HepG2 (cell line): ENCODE measurements around the gene SNX15. TPM values are rescaled to one million over a fixed set of nuclear protein-coding genes. Genes with fewer than 3 reads are reported as not detected.
A peak's percentile ranks its signal among the peaks of the same experiment; 100 is the strongest.

ENCODE experiments used
- AHR ChIP-seq: IDR thresholded peaks from 2 replicates; pipeline ENCODE4 v1.6.1; 2018; ENCODE audit warnings: missing genetic modification reagents, missing compliant biosample characterization
- MLLT10 ChIP-seq: sonication (generic); formaldehyde crosslinking; IDR thresholded peaks from 2 replicates; pipeline ENCODE4 v1.4.0; 2020; ENCODE audit warnings: missing genetic modification reagents
- NKX3-1 ChIP-seq: sonication (generic); formaldehyde crosslinking; IDR thresholded peaks from 2 replicates; pipeline ENCODE4 v1.5.0; 2020; ENCODE audit warnings: missing genetic modification reagents
- PHB2 ChIP-seq: fragments of 450-650 bp; IDR thresholded peaks from 2 replicates; pipeline ENCODE4 v1.6.1; 2018; ENCODE audit not compliant: partially characterized antibody
- PRMT3 ChIP-seq: sonication (generic); formaldehyde crosslinking; IDR thresholded peaks from 2 replicates; pipeline ENCODE4 v1.8.1; 2022; ENCODE audit warnings: low read depth, mild to moderate bottlenecking, moderate library complexity, missing genetic modification reagents, borderline replicate concordance
- RBFOX2 ChIP-seq: fragments of 200-400 bp; formaldehyde crosslinking; IDR thresholded peaks from 2 replicates; pipeline ENCODE4 v1.6.1; 2017; ENCODE audit warnings: low read depth, mild to moderate bottlenecking, low read length
- RORA ChIP-seq: sonication (generic); formaldehyde crosslinking; IDR thresholded peaks from 2 replicates; pipeline ENCODE4 v1.5.0; 2020; ENCODE audit warnings: mild to moderate bottlenecking, missing genetic modification reagents, moderate library complexity
- SMARCE1 ChIP-seq: fragments of 450-650 bp; IDR thresholded peaks from 2 replicates; pipeline ENCODE4 v1.6.1; 2017; ENCODE audit warnings: borderline replicate concordance
- SRSF1 ChIP-seq: fragments of 200-400 bp; formaldehyde crosslinking; optimal IDR thresholded peaks from 2 replicates; pipeline ENCODE3; 2017; ENCODE audit warnings: mild to moderate bottlenecking, low read depth, low read length, moderate library complexity
- SUZ12 ChIP-seq: fragments of 150-350 bp; IDR thresholded peaks from 2 replicates; pipeline ENCODE4 v1.6.1; 2014; ENCODE audit warnings: low read depth, low read length
- ZBTB21 ChIP-seq: sonication (generic); formaldehyde crosslinking; IDR thresholded peaks from 2 replicates; pipeline ENCODE4 v1.4.0; 2020; ENCODE audit warnings: missing genetic modification reagents
- ZNF230 ChIP-seq: sonication (generic); formaldehyde crosslinking; IDR thresholded peaks from 2 replicates; pipeline ENCODE4 v1.4.0; 2020; ENCODE audit warnings: mild to moderate bottlenecking, missing genetic modification reagents
- ZNF446 ChIP-seq: sonication (generic); formaldehyde crosslinking; IDR thresholded peaks from 2 replicates; pipeline ENCODE4 v1.5.0; 2020; ENCODE audit warnings: mild to moderate bottlenecking, missing genetic modification reagents
- ZNF670 ChIP-seq: sonication (generic); formaldehyde crosslinking; IDR thresholded peaks from 2 replicates; pipeline ENCODE4 v1.8.0; 2022; ENCODE audit warnings: mild to moderate bottlenecking, missing genetic modification reagents, borderline replicate concordance
- ZNF7 ChIP-seq: IDR thresholded peaks from 2 replicates; pipeline ENCODE4 v1.6.1; 2016; ENCODE audit warnings: missing biosample characterization, missing genetic modification reagents
- ZNF788 ChIP-seq: sonication (generic); formaldehyde crosslinking; IDR thresholded peaks from 2 replicates; pipeline ENCODE4 v1.5.0; 2020; ENCODE audit warnings: mild to moderate bottlenecking, missing genetic modification reagents, borderline replicate concordance
- ZNF792 ChIP-seq: IDR thresholded peaks from 2 replicates; pipeline ENCODE4 v1.6.1; 2016
- ZSCAN21 ChIP-seq: sonication (generic); formaldehyde crosslinking; IDR thresholded peaks from 2 replicates; pipeline ENCODE4 v1.8.0; 2022; ENCODE audit warnings: mild to moderate bottlenecking, missing genetic modification reagents, moderate library complexity, borderline replicate concordance
- polyA plus RNA-seq, 8 experiments: library from polyadenylated mRNA; depleted of rRNA in 3 of 8; stranded (reverse) in 7 of 8; unstranded in 1 of 8; fragments of >200 nt; fragmentation: Illumina TruSeq in 4 of 8; extraction: Trizol in 4 of 8; gene quantifications; 2 replicates each; pipeline versions ENCODE4 v1.2.1 to v1.2.3, GENCODE V29; 2011 to 2016; ENCODE audit warnings: low read depth in 4 of 8, missing spikeins in 1 of 8, mixed read lengths in 1 of 8; ENCODE audit not compliant: insufficient read depth in 1 of 8
- total RNA-seq, 5 experiments: library from RNA; depleted of rRNA; stranded (reverse); fragments of >200 nt; fragmentation: Illumina TruSeq; extraction: Trizol; gene quantifications; 2 replicates each; pipeline ENCODE4 v1.2.3, GENCODE V29; 2016; ENCODE audit warnings: low read depth in 1 of 5
- TF ChIP-seq, protein P1 (sequence below): sonication (generic); formaldehyde crosslinking; IDR thresholded peaks from 2 replicates; pipeline ENCODE4 v1.4.0; 2020; ENCODE audit warnings: mild to moderate bottlenecking, missing genetic modification reagents
- TF ChIP-seq, protein P2 (sequence below): sonication (generic); formaldehyde crosslinking; IDR thresholded peaks from 2 replicates; pipeline ENCODE4 v1.4.0; 2020; ENCODE audit warnings: missing genetic modification reagents
- TF ChIP-seq, protein P3 (sequence below): IDR thresholded peaks from 2 replicates; pipeline ENCODE4 v1.6.1; 2016; ENCODE audit warnings: low read depth
- TF ChIP-seq, protein P4 (sequence below): sonication (generic); formaldehyde crosslinking; IDR thresholded peaks from 2 replicates; pipeline ENCODE4 v1.9.0; 2022; ENCODE audit warnings: low read depth, missing genetic modification reagents

The SNX15 gene
- total and polyA plus RNA-seq, 2 of the 13 experiments (the other 11 are each of a cell fraction or from before 2014, with no cell fraction given) = 19.1 to 22.6 TPM

DNA sequence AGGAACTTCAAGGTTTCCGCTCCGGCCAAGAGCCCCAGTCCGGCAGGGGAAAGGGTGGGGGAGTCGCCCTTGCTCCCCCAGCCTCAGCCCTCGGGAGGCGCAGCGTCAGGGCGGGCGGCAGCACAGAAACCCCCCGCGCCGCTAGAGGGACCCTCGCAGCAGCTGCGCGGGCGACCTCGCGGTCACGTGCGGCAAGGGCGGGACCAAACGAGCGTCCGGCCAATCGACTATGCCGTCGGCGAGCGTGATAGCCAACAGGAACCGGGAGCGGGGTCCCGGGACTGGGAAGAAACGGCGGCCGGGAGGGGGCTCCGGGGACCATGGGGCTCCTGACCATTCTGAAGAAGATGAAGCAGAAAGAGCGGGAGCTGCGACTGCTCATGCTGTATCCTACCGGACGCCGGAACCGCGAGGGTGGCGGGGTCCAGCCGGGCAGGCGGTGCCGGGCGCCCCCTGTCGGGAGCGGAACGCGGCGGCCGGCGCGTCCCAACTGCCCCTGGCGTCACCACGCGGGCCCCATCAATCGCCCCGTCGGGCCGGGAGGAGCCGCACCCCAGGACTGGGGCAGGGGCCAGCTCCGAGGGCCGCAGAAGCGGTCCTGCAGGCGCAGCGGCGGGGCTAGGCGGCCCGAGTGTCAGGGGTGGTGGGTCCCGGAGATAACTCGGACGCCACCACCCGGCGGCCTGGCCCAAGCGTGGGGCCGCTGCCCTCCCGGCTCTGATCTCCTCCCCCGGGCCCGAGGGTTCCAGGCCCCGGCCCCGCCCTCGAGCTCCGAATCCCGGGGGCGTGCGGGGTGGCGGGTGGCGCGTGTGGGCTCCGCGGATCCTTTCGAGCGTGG lies 13.1 kb upstream of the SNX15 start, which contains the start of gene ARL2 (continued):
- TF ChIP-seq ZSCAN21 (CRISPR knock-in tag) = no peak
- 0 out of 2 replicates have a peak, but pooled peaks have one; percentile 3 for TF ChIP-seq AHR (CRISPR knock-in tag)
- peak; percentile 12; the same call in 1 of the 2 replicates for TF ChIP-seq NKX3-1 (CRISPR knock-in tag)
- TF ChIP-seq, protein P1, sequence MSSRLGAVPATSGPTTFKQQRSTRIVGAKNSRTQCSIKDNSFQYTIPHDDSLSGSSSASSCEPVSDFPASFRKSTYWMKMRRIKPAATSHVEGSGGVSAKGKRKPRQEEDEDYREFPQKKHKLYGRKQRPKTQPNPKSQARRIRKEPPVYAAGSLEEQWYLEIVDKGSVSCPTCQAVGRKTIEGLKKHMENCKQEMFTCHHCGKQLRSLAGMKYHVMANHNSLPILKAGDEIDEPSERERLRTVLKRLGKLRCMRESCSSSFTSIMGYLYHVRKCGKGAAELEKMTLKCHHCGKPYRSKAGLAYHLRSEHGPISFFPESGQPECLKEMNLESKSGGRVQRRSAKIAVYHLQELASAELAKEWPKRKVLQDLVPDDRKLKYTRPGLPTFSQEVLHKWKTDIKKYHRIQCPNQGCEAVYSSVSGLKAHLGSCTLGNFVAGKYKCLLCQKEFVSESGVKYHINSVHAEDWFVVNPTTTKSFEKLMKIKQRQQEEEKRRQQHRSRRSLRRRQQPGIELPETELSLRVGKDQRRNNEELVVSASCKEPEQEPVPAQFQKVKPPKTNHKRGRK (CRISPR knock-in tag) = no peak
- TF ChIP-seq ZNF7 (CRISPR knock-in tag) = no peak
- TF ChIP-seq, protein P2, sequence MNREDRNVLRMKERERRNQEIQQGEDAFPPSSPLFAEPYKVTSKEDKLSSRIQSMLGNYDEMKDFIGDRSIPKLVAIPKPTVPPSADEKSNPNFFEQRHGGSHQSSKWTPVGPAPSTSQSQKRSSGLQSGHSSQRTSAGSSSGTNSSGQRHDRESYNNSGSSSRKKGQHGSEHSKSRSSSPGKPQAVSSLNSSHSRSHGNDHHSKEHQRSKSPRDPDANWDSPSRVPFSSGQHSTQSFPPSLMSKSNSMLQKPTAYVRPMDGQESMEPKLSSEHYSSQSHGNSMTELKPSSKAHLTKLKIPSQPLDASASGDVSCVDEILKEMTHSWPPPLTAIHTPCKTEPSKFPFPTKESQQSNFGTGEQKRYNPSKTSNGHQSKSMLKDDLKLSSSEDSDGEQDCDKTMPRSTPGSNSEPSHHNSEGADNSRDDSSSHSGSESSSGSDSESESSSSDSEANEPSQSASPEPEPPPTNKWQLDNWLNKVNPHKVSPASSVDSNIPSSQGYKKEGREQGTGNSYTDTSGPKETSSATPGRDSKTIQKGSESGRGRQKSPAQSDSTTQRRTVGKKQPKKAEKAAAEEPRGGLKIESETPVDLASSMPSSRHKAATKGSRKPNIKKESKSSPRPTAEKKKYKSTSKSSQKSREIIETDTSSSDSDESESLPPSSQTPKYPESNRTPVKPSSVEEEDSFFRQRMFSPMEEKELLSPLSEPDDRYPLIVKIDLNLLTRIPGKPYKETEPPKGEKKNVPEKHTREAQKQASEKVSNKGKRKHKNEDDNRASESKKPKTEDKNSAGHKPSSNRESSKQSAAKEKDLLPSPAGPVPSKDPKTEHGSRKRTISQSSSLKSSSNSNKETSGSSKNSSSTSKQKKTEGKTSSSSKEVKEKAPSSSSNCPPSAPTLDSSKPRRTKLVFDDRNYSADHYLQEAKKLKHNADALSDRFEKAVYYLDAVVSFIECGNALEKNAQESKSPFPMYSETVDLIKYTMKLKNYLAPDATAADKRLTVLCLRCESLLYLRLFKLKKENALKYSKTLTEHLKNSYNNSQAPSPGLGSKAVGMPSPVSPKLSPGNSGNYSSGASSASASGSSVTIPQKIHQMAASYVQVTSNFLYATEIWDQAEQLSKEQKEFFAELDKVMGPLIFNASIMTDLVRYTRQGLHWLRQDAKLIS (CRISPR knock-in tag) = no peak
- no peak for TF ChIP-seq PHB2
- peak; percentile 67; the same call in 1 of the 2 replicates for TF ChIP-seq RORA (CRISPR knock-in tag)
- TF ChIP-seq, protein P3, sequence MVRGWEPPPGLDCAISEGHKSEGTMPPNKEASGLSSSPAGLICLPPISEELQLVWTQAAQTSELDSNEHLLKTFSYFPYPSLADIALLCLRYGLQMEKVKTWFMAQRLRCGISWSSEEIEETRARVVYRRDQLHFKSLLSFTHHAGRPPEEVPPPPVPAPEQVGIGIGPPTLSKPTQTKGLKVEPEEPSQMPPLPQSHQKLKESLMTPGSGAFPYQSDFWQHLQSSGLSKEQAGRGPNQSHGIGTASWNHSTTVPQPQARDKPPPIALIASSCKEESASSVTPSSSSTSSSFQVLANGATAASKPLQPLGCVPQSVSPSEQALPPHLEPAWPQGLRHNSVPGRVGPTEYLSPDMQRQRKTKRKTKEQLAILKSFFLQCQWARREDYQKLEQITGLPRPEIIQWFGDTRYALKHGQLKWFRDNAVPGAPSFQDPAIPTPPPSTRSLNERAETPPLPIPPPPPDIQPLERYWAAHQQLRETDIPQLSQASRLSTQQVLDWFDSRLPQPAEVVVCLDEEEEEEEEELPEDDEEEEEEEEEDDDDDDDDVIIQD (CRISPR knock-in tag) = no peak
- TF ChIP-seq ZNF446 (CRISPR knock-in tag) = no peak
- TF ChIP-seq SMARCE1 = no peak
- no peak for TF ChIP-seq MLLT10 (CRISPR knock-in tag)
- peak; percentile 88 for TF ChIP-seq RBFOX2
- TF ChIP-seq, protein P4, sequence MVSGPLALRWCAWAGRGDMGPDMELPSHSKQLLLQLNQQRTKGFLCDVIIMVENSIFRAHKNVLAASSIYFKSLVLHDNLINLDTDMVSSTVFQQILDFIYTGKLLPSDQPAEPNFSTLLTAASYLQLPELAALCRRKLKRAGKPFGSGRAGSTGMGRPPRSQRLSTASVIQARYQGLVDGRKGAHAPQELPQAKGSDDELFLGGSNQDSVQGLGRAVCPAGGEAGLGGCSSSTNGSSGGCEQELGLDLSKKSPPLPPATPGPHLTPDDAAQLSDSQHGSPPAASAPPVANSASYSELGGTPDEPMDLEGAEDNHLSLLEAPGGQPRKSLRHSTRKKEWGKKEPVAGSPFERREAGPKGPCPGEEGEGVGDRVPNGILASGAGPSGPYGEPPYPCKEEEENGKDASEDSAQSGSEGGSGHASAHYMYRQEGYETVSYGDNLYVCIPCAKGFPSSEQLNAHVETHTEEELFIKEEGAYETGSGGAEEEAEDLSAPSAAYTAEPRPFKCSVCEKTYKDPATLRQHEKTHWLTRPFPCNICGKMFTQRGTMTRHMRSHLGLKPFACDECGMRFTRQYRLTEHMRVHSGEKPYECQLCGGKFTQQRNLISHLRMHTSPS (CRISPR knock-in tag) = peak; percentile 27; the same call in 1 of the 2 replicates
- TF ChIP-seq SUZ12 = no peak
- TF ChIP-seq PRMT3 (CRISPR knock-in tag) = peak; percentile 86
- peak; percentile 6; the same call in 1 of the 2 replicates for TF ChIP-seq ZNF792 (CRISPR knock-in tag)
- TF ChIP-seq ZNF670 (CRISPR knock-in tag) = 0 out of 2 replicates have a peak, but pooled peaks have one; percentile 90
- no peak for TF ChIP-seq ZBTB21 (CRISPR knock-in tag)
- TF ChIP-seq ZNF788 = no peak
- no peak for TF ChIP-seq SRSF1
- TF ChIP-seq ZNF230 (CRISPR knock-in tag) = peak; percentile 68
